IMR-90 (cell line): ENCODE measurements around the gene TRPM8. TPM values are rescaled to one million over a fixed set of nuclear protein-coding genes. Genes with fewer than 3 reads are reported as not detected.

Source experiments
- ATAC-seq: fragments of 200-7000 bp; cut with Tn5 transposase; 2 replicates; pipeline ENCODE4 v1.9.1; 2020; ENCODE audit warnings: low read depth, mild to moderate bottlenecking, moderate library complexity
- BruUV-seq: library from RNA; stranded (reverse); fragments of 400-500 nt; replicated peaks from 2 replicates; lab custom pipeline; 2021; lab: Mats Ljungman, UMichigan
- CTCF ChIA-PET: fragments of 300-600 bp; formaldehyde crosslinking; extraction: SDS; loops from one replicate; lab custom pipeline; 2021; ENCODE audit warnings: antibody characterized with exemption; lab: Yijun Ruan, JAX
- POLR2A ChIA-PET: fragments of 300-600 bp; sonication (Branson Sonifier 250); formaldehyde crosslinking; loops from one replicate; lab custom pipeline; 2022; ENCODE audit warnings: antibody characterized with exemption; ENCODE audit not compliant: unreplicated experiment; lab: Charles Lee
- DNase-seq: peaks from one replicate; pipeline ENCODE4 v3.0.0; 2013
- H2AFZ ChIP-seq: replicated peaks from 2 replicates; pipeline ENCODE3; 2013; ENCODE audit warnings: low read length, mild to moderate bottlenecking; ENCODE audit not compliant: poor library complexity
- H2AK5ac ChIP-seq: 2 replicates; pipeline ENCODE4 v1.6.1; 2013; ENCODE audit warnings: low read depth, low read length, inconsistent platforms
- H2AK9ac ChIP-seq: replicated peaks from 2 replicates; pipeline ENCODE3; 2013; ENCODE audit warnings: mild to moderate bottlenecking, low read depth, low read length, moderate library complexity; ENCODE audit not compliant: poor library complexity
- H2BK120ac ChIP-seq: 2 replicates; pipeline ENCODE4 v1.6.1; 2013; ENCODE audit warnings: low read depth, low read length, inconsistent platforms
- H2BK15ac ChIP-seq: 3 replicates; pipeline ENCODE4 v1.6.1; 2013; ENCODE audit warnings: low read depth, low read length, inconsistent platforms
- H2BK20ac ChIP-seq: 2 replicates; pipeline ENCODE4 v1.6.1; 2013; ENCODE audit warnings: low read depth, mild to moderate bottlenecking, inconsistent platforms, low read length, moderate library complexity
- H2BK5ac ChIP-seq: 2 replicates; pipeline ENCODE4 v1.6.1; 2013; ENCODE audit warnings: mild to moderate bottlenecking, low read depth, low read length, inconsistent platforms; ENCODE audit not compliant: poor library complexity, severe bottlenecking
- H3K14ac ChIP-seq: replicated peaks from 2 replicates; pipeline ENCODE4 v1.6.1; 2013; ENCODE audit warnings: low read depth, low read length, inconsistent platforms
- H3K18ac ChIP-seq: 2 replicates; pipeline ENCODE4 v1.6.1; 2013; ENCODE audit warnings: low read depth, low read length, control low read depth
- H3K23ac ChIP-seq: 2 replicates; pipeline ENCODE4 v1.6.1; 2013; ENCODE audit warnings: low read depth, low read length, inconsistent platforms
- H3K27ac ChIP-seq: 2 replicates; pipeline ENCODE4 v1.5.1; 2013; ENCODE audit warnings: mild to moderate bottlenecking, control low read depth, low read length; ENCODE audit not compliant: insufficient read depth
- H3K27me3 ChIP-seq: 2 replicates; pipeline ENCODE4 v1.6.1; 2013; ENCODE audit warnings: low read length; ENCODE audit not compliant: control insufficient read depth, insufficient read depth
- H3K36me3 ChIP-seq: 2 replicates; pipeline ENCODE4 v1.6.1; 2013; ENCODE audit warnings: low read length, mixed read lengths; ENCODE audit not compliant: control insufficient read depth, insufficient read depth
- H3K4ac ChIP-seq: 2 replicates; pipeline ENCODE4 v1.6.1; 2013; ENCODE audit warnings: low read depth, low read length, inconsistent platforms
- H3K4me1 ChIP-seq: 2 replicates; pipeline ENCODE4 v1.6.1; 2013; ENCODE audit warnings: low read length, mixed read lengths; ENCODE audit not compliant: control insufficient read depth, insufficient read depth
- H3K4me2 ChIP-seq: 2 replicates; pipeline ENCODE4 v1.6.1; 2013; ENCODE audit warnings: low read depth, mild to moderate bottlenecking, control low read depth, low read length, moderate library complexity
- H3K4me3 ChIP-seq: 2 replicates; pipeline ENCODE4 v1.5.1; 2013; ENCODE audit warnings: low read depth, mild to moderate bottlenecking, control low read depth, low read length, moderate library complexity; ENCODE audit not compliant: insufficient read depth
- H3K56ac ChIP-seq: 2 replicates; pipeline ENCODE4 v1.6.1; 2013; ENCODE audit warnings: low read length, inconsistent platforms; ENCODE audit not compliant: insufficient read depth; ENCODE audit errors: extremely low read depth
- H3K79me1 ChIP-seq, 2 experiments: 2 replicates each; pipeline ENCODE4 v1.6.1; 2013; ENCODE audit warnings: low read length in 2 of 2, inconsistent platforms in 1 of 2, low read depth in 1 of 2
- H3K9ac ChIP-seq: 2 replicates; pipeline ENCODE4 v1.6.1; 2013; ENCODE audit warnings: low read depth, low read length, control low read depth
- H3K9me1 ChIP-seq: 2 replicates; pipeline ENCODE4 v1.6.1; 2013; ENCODE audit warnings: low read length, inconsistent platforms; ENCODE audit not compliant: insufficient read depth
- H3K9me3 ChIP-seq: 2 replicates; pipeline ENCODE4 v1.6.1; 2013; ENCODE audit warnings: low read length; ENCODE audit not compliant: control insufficient read depth, insufficient read depth
- H4K20me1 ChIP-seq: 2 replicates; pipeline ENCODE4 v1.6.1; 2013; ENCODE audit warnings: low read length, inconsistent platforms; ENCODE audit not compliant: insufficient read depth
- H4K5ac ChIP-seq: 2 replicates; pipeline ENCODE4 v1.6.1; 2013; ENCODE audit warnings: mild to moderate bottlenecking, low read depth, low read length, control low read depth
- H4K8ac ChIP-seq, 2 experiments: 2 replicates each; pipeline ENCODE4 v1.6.1; 2013; ENCODE audit warnings: low read depth in 2 of 2, low read length in 2 of 2, control low read depth in 1 of 2, inconsistent platforms in 1 of 2
- H4K91ac ChIP-seq: 2 replicates; pipeline ENCODE4 v1.6.1; 2013; ENCODE audit warnings: low read depth, low read length, inconsistent platforms; ENCODE audit not compliant: insufficient read depth
- BHLHE40 ChIP-seq: fragments of 150-350 bp; IDR thresholded peaks from 2 replicates; pipeline ENCODE4 v1.6.1; 2016; ENCODE audit warnings: mild to moderate bottlenecking, low read depth, low read length
- CHD1 ChIP-seq: IDR thresholded peaks from 2 replicates; pipeline ENCODE4 v1.6.1; 2012; ENCODE audit warnings: low read depth, low read length, improper control_type of control experiment
- FOS ChIP-seq: fragments of 150-350 bp; IDR thresholded peaks from 2 replicates; pipeline ENCODE4 v1.6.1; 2016; ENCODE audit warnings: low read depth, low read length
- MAZ ChIP-seq: IDR thresholded peaks from 2 replicates; pipeline ENCODE4 v1.6.1; 2012; ENCODE audit warnings: low read depth, mild to moderate bottlenecking, low read length, improper control_type of control experiment, moderate library complexity, borderline replicate concordance
- MXI1 ChIP-seq: IDR thresholded peaks from 2 replicates; pipeline ENCODE4 v1.6.1; 2012; ENCODE audit warnings: low read depth, mild to moderate bottlenecking, low read length, moderate library complexity, borderline replicate concordance
- NFE2L2 ChIP-seq: fragments of 150-350 bp; IDR thresholded peaks from 2 replicates; pipeline ENCODE4 v1.6.1; 2016; ENCODE audit warnings: low read depth, mild to moderate bottlenecking, low read length
- RAD21 ChIP-seq: IDR thresholded peaks from 2 replicates; pipeline ENCODE4 v1.6.1; 2012; ENCODE audit warnings: low read length, improper control_type of control experiment
- USF2 ChIP-seq: fragments of 150-350 bp; IDR thresholded peaks from 2 replicates; pipeline ENCODE4 v1.6.1; 2017; ENCODE audit warnings: mild to moderate bottlenecking, antibody characterized with exemption, low read length, low read depth
- WGBS, 2 experiments: methylation state at CpG; one replicate each; pipeline versions ENCODE4 v1.1.5 to v1.1.7; 2013; ENCODE audit warnings: missing lambda C conversion rate in 2 of 2; ENCODE audit not compliant: insufficient read length in 1 of 2; ENCODE audit errors: extremely low coverage in 2 of 2; 5-methylcytosine and 5-hydroxymethylcytosine counted together
- dilution Hi-C: fragments of 300-500 bp; cut with HindIII; formaldehyde crosslinking; loops from one replicate; pipeline ENCODE4 v1.14.3; 2018; ENCODE audit warnings: low sequenced_read_pairs; ENCODE audit not compliant: unreplicated experiment
- in situ Hi-C: fragments of 300-500 bp; cut with MboI; formaldehyde crosslinking; loops from 3 replicates; pipeline ENCODE4 v1.14.3; 2019; ENCODE audit warnings: low sequenced_read_pairs, inconsistent platforms, mixed read lengths
- intact Hi-C: fragments of 100-400 bp; cut with micrococcal nuclease; formaldehyde crosslinking; loops from 2 replicates; pipeline ENCODE4 v1.10.0; 2022
- polyA plus RNA-seq, 3 experiments: library from polyadenylated mRNA; depleted of rRNA; stranded (reverse); fragments of >200 nt; gene quantifications; 2 replicates each; pipeline ENCODE4 v1.2.3, GENCODE V29; 2012; ENCODE audit warnings: low replicate concordance in 1 of 3
- total RNA-seq: library from RNA; depleted of rRNA; stranded (reverse); fragments of >200 nt; gene quantifications from 2 replicates; pipeline ENCODE4 v1.2.3, GENCODE V29; 2012

The TRPM8 gene
- total and polyA plus RNA-seq, 2 of the 4 experiments (the other 2 are of a cell fraction) = not detected

- H3K4me2 ChIP-seq = peak overlapping the region; percentile 10; the same call in 1 of the 2 replicates
- peak overlapping the region; percentile 70 for H2AFZ ChIP-seq
- in situ Hi-C loops = loop anchor here (5.0 kb wide), 1 partner anchor 568 kb away; no protein-coding TSS in a partner anchor
- H3K9me3 ChIP-seq = peaks cover 2% of the 10 kb centered on the region; the same call in 1 of the 2 replicates
- ChIA-PET CTCF (interaction anchor here (0.6 to 1.4 kb wide), 4 partner anchors 161 to 571 kb away, joined by 3 to 8 read pairs (median 6); no protein-coding TSS in a partner anchor), POLR2A (interaction anchor here (0.5 kb wide), 1 partner anchor 515 kb away, joined by 4 read pairs; no protein-coding TSS in a partner anchor)
- dilution Hi-C loops = no loop called here
- H3K14ac ChIP-seq = 0 out of 2 replicates have a peak overlapping the region, but pooled peaks have one; percentile 67
- no TSS peak for BruUV-seq
- H3K23ac ChIP-seq = no peak overlapping the region
- no peak overlapping the region for H3K56ac ChIP-seq
- no peaks in the 10 kb centered on the region for H3K27me3 ChIP-seq
- 0 out of 2 replicates have a peak overlapping the region, but pooled peaks have one; percentile 2 for H3K27ac ChIP-seq
- no peaks in the 10 kb centered on the region for H3K79me1 ChIP-seq
- peaks cover 10% of the 10 kb centered on the region for H3K4me1 ChIP-seq
- H4K20me1 ChIP-seq = no peaks in the 10 kb centered on the region
- WGBS, 2 experiments = 0% methylated on average over 1 of the region's 4 CpGs; no CpG with 5 or more reads in 1 of the 2 experiments
- peak overlapping the region; percentile 31; the same call in 1 of the 2 replicates for H3K18ac ChIP-seq
- H3K36me3 ChIP-seq = no peaks in the 10 kb centered on the region
- intact Hi-C loops = loop anchor here (5.0 to 10.0 kb wide), 2 partner anchors 280 to 1143 kb away; no protein-coding TSS in a partner anchor
- H3K9ac ChIP-seq = no peak overlapping the region
- peak overlapping the region; percentile 4; the same call in 1 of the 3 replicates for H2BK15ac ChIP-seq
- peak overlapping the region; percentile 14 for H2BK5ac ChIP-seq
- no peak overlapping the region; the same call in 1 of the 2 replicates for H2AK5ac ChIP-seq
- peak overlapping the region; percentile 88 for H2BK120ac ChIP-seq
- DNase-seq = peak; percentile 98
- peak overlapping the region; percentile 77; the same call in 1 of the 2 replicates for H2BK20ac ChIP-seq
- peaks cover 12% of the 10 kb centered on the region for H3K9me1 ChIP-seq
- H4K91ac ChIP-seq = peak overlapping the region; percentile 68
- no peak overlapping the region for H4K5ac ChIP-seq
- H3K4me3 ChIP-seq = no peak overlapping the region
- TF ChIP-seq BHLHE40 (peak; percentile 81), RAD21 (no peak), MAZ (peak; percentile 55; the same call in 1 of the 2 replicates), USF2 (peak; percentile 38; the same call in 1 of the 2 replicates), MXI1 (no peak), CHD1 (0 out of 2 replicates have a peak, but pooled peaks have one; percentile 60), FOS (peak; percentile 95), NFE2L2 (peak; percentile 46; the same call in 1 of the 2 replicates)
- H4K8ac ChIP-seq = peak overlapping the region in 1 of 2 experiments; percentile 45; a peak in 1 of 4 replicates
- no peak overlapping the region for H2AK9ac ChIP-seq
- peak; percentile 90 for ATAC-seq
- peak overlapping the region; percentile 86; the same call in 1 of the 2 replicates for H3K4ac ChIP-seq
Measured at GRCh38 chr2:233974530-233975071, 57.4 kb downstream of the TRPM8 start.
